Measurements from ENCODE around the gene CIDEB.

CIDEB gene

DNA sequence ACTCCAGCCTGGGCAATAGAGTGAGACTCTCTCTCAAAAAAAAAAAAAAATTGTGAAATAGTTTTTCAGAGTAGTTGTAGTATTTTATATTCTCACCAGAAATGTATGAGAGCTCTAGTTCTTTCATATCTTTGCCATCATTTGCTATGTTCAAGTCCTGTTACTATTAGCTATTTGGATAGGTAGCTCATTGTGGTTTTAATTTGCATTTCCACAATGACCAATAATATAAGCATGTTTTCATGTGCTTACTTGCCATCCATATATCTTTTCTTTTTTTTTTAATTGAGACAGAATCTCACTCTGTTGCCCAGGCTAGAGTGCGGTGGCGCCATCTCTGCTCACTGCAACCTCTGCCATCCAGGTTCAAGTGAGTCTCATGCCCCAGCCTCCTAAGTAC, 40.4 kb upstream of the CIDEB start:
- no peak for TF ChIP-seq CTCF (IDR thresholded peaks at IDR 0.05; ENCODE audit: borderline replicate concordance, control extremely low read depth, extremely low read depth, insufficient read depth, missing control alignments)
- in situ Hi-C loops (cut with MboI; ENCODE audit: low sequenced_read_pairs, unreplicated experiment) = loop anchor here (25.0 kb wide), 1 partner anchor 339 kb away; no protein-coding TSS in a partner anchor
- DNase-seq (ENCODE audit: low spot score) = no peak

GRCh38 chr14:24347134-24347533, 39.4 kb upstream of the CIDEB start:
- DNase-seq (ENCODE audit: low spot score) = no peak
- TF ChIP-seq CTCF (IDR thresholded peaks at IDR 0.05; ENCODE audit: borderline replicate concordance, control extremely low read depth, extremely low read depth, insufficient read depth, missing control alignments) = no peak
- in situ Hi-C loops (cut with MboI; ENCODE audit: low sequenced_read_pairs, unreplicated experiment) = loop anchor here (25.0 kb wide), 1 partner anchor 340 kb away; no protein-coding TSS in a partner anchor

DNA sequence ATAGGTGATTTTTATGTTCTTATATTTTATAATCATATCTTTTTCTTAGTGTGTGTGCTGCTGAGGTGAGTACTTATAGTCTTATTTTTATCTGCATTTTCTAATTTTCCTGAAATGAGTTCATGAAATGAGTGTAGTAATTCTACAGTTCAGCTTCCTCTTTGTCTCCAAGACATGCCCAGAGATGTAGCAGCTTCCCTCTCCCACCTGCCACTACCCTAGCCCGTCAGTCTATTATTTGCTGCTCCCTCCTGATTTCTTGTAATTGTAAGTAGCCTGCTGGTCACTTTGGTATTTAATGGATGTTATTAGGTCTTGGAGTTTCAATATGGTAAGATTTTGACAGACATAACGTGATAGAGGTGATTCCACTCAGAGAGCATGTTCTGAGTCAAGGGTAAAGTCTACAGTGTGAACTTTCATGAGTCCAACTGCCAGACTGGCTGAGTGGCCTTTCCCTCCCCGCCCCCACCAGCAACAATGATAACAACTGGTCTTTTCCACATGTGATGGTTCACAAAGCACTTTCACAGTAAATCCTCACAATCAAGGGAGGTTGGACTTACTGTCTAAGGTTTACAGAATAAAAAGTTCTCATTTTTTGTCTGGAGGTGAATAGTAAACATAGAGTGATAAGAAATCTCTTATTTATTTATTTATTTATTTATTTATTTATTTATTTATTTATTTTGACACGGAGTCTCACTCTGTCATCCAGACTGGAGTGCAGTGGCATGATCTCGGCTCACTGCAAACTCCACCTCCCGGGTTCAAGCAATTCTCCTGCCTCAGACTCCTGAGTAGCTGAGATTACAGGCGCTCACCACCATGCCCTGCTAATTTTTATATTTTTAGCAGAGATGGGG, 36.3 kb upstream of the CIDEB start:
- in situ Hi-C loops (cut with MboI; ENCODE audit: low sequenced_read_pairs, unreplicated experiment) = loop anchor here (25.0 kb wide), 1 partner anchor 343 kb away; no protein-coding TSS in a partner anchor
- no peak for DNase-seq (ENCODE audit: low spot score)
- no peak for TF ChIP-seq CTCF (IDR thresholded peaks at IDR 0.05; ENCODE audit: borderline replicate concordance, control extremely low read depth, extremely low read depth, insufficient read depth, missing control alignments)

- no peak for TF ChIP-seq CTCF (IDR thresholded peaks at IDR 0.05; ENCODE audit: borderline replicate concordance, control extremely low read depth, extremely low read depth, insufficient read depth, missing control alignments)
- in situ Hi-C loops (cut with MboI; ENCODE audit: low sequenced_read_pairs, unreplicated experiment) = loop anchor here (25.0 kb wide), 1 partner anchor 344 kb away; no protein-coding TSS in a partner anchor
These were observed 35.1 kb upstream of the CIDEB start for GRCh38 chr14:24342889-24343288.

GRCh38 chr14:24340606-24341005, 32.8 kb upstream of the CIDEB start:
- no peak for TF ChIP-seq CTCF (IDR thresholded peaks at IDR 0.05; ENCODE audit: borderline replicate concordance, control extremely low read depth, extremely low read depth, insufficient read depth, missing control alignments)
- in situ Hi-C loops (cut with MboI; ENCODE audit: low sequenced_read_pairs, unreplicated experiment) = loop anchor here (25.0 kb wide), 1 partner anchor 347 kb away; no protein-coding TSS in a partner anchor
- no peak for DNase-seq (ENCODE audit: low spot score)

More at GRCh38 chr14:24342889-24343288, 35.1 kb upstream of the CIDEB start:
- no peak for DNase-seq (ENCODE audit: low spot score)

- DNase-seq (ENCODE audit: low spot score) = peak; percentile 81
- in situ Hi-C loops (cut with MboI; ENCODE audit: low sequenced_read_pairs, unreplicated experiment) = loop anchor here (25.0 kb wide), 1 partner anchor 348 kb away; no protein-coding TSS in a partner anchor
- no peak for TF ChIP-seq CTCF (IDR thresholded peaks at IDR 0.05; ENCODE audit: borderline replicate concordance, control extremely low read depth, extremely low read depth, insufficient read depth, missing control alignments)
These were observed 31.7 kb upstream of the CIDEB start, which contains the start of gene RIPK3 for GRCh38 chr14:24339284-24340151. Gene RIPK3 (minus strand): TSS chr14:24339991. CDS start chr14:24339826, 165 bp downstream.

All from GM13976 (cell line).